EL (cell line): ENCODE results near the gene AFF1.
A peak's percentile ranks its signal among the peaks of the same experiment; 100 is the strongest.

Experiments used
- DNase-seq: peaks from one replicate; pipeline ENCODE4 v3.0.0-alpha.2; 2016

Gene AFF1

GRCh38 chr4:87166296-87166854, 231.6 kb downstream of the AFF1 start:
- no peak for DNase-seq

- no peak for DNase-seq
These were observed 237.1 kb downstream of the AFF1 start for GRCh38 chr4:87171944-87172343.

GRCh38 chr4:87174672-87175071, 239.9 kb downstream of the AFF1 start:
- DNase-seq = no peak

- peak; percentile 69 for DNase-seq
These were observed 244.9 kb downstream of the AFF1 start for GRCh38 chr4:87179751-87180150.

GRCh38 chr4:87180767-87181166, 246.0 kb downstream of the AFF1 start:
- DNase-seq = peak; percentile 27

- no peak for DNase-seq
These were observed 250.5 kb downstream of the AFF1 start for GRCh38 chr4:87185146-87185870.

- peak; percentile 5 for DNase-seq
These were observed 253.2 kb downstream of the AFF1 start for GRCh38 chr4:87188048-87188447.

GRCh38 chr4:87188932-87189331, 254.1 kb downstream of the AFF1 start:
- peak; percentile 17 for DNase-seq
